H1 (cell line): ENCODE measurements around the gene KRTAP10-7. TPM values are rescaled to one million over a fixed set of nuclear protein-coding genes. Genes with fewer than 3 reads are reported as not detected.
"Not testable (repeated sequence)": the region's sequence is repeated elsewhere in the genome, so short reads cannot be mapped to it uniquely, and the experiment has no call there.

Experiments used
- CTCF ChIA-PET: fragments of 300-600 bp; sonication (Branson Sonifier 250); formaldehyde crosslinking; loops from one replicate; lab custom pipeline; 2021; ENCODE audit not compliant: partially characterized antibody; lab: Charles Lee
- POLR2A ChIA-PET: fragments of 300-600 bp; sonication (Branson Sonifier 250); formaldehyde crosslinking; loops from one replicate; lab custom pipeline; 2021; ENCODE audit warnings: inconsistent platforms; ENCODE audit not compliant: partially characterized antibody; lab: Charles Lee
- DNase-seq, 2 experiments: peaks; one replicate each; pipeline versions ENCODE4 v3.0.0 to v3.0.0-alpha.2; 2010 to 2022; ENCODE audit warnings: low spot score in 2 of 2, low read depth in 1 of 2, mixed read lengths in 1 of 2
- FAIRE-seq: peaks from 2 replicates; lab custom pipeline; 2011; peaks lifted over from hg19 to GRCh38; lab: Jason Lieb, UNC
- H2AFZ ChIP-seq: 2 replicates; pipeline ENCODE4 v1.8.1; 2012; ENCODE audit warnings: low read length, inconsistent platforms
- H2AK5ac ChIP-seq: 2 replicates; pipeline ENCODE4 v1.6.1; 2013; ENCODE audit warnings: low read depth, low read length
- H2BK120ac ChIP-seq: replicated peaks from 2 replicates; pipeline ENCODE3; 2013; ENCODE audit warnings: low read depth, low read length, inconsistent platforms
- H2BK12ac ChIP-seq: 2 replicates; pipeline ENCODE4 v1.6.1; 2013; ENCODE audit warnings: low read depth, low read length
- H2BK15ac ChIP-seq: 2 replicates; pipeline ENCODE4 v1.6.1; 2013; ENCODE audit warnings: low read length
- H2BK20ac ChIP-seq: 2 replicates; pipeline ENCODE4 v1.6.1; 2013; ENCODE audit warnings: low read length
- H2BK5ac ChIP-seq: 2 replicates; pipeline ENCODE4 v1.6.1; 2013; ENCODE audit warnings: low read depth, low read length
- H3K14ac ChIP-seq: 2 replicates; pipeline ENCODE4 v1.6.1; 2013; ENCODE audit warnings: inconsistent platforms; ENCODE audit not compliant: insufficient read length
- H3K18ac ChIP-seq: 2 replicates; pipeline ENCODE4 v1.6.1; 2013; ENCODE audit warnings: low read length; ENCODE audit errors: extremely low read depth
- H3K23ac ChIP-seq: 2 replicates; pipeline ENCODE4 v1.6.1; 2013; ENCODE audit warnings: inconsistent platforms; ENCODE audit not compliant: insufficient read length
- H3K23me2 ChIP-seq: 2 replicates; pipeline ENCODE4 v1.6.1; 2013; ENCODE audit warnings: low read depth, low read length
- H3K27ac ChIP-seq: 2 replicates; pipeline ENCODE4 v1.6.1; 2011; ENCODE audit warnings: low read depth, low read length, inconsistent platforms
- H3K27me3 ChIP-seq, 4 experiments: replicated peaks in 1 of 4; 1 replicate in 1 of 4; 2 replicates in 3 of 4; pipeline versions ENCODE4 v1.6.1 to v1.8.1; 2011 to 2013; ENCODE audit warnings: low read length in 3 of 4, mild to moderate bottlenecking in 3 of 4, inconsistent platforms in 2 of 4, mixed read lengths in 2 of 4, moderate library complexity in 1 of 4; ENCODE audit not compliant: control insufficient read depth in 3 of 4, insufficient read depth in 3 of 4; ENCODE audit errors: extremely low read depth in 1 of 4
- H3K36me3 ChIP-seq, 4 experiments: 2 replicates each; pipeline versions ENCODE4 v1.6.1 to v1.8.1; 2011 to 2013; ENCODE audit warnings: mild to moderate bottlenecking in 4 of 4, low read length in 3 of 4, moderate library complexity in 2 of 4, control low read depth in 1 of 4, inconsistent platforms in 1 of 4; ENCODE audit not compliant: insufficient read depth in 4 of 4, control insufficient read depth in 2 of 4
- H3K4ac ChIP-seq: replicated peaks from 2 replicates; pipeline ENCODE3; 2013; ENCODE audit warnings: low read length, low read depth, mixed read lengths, inconsistent platforms; ENCODE audit not compliant: insufficient read length
- H3K4me1 ChIP-seq, 4 experiments: replicated peaks in 1 of 4; 1 replicate in 1 of 4; 2 replicates in 3 of 4; pipeline versions ENCODE4 v1.6.1 to v1.8.1; 2011 to 2013; ENCODE audit warnings: low read length in 3 of 4, inconsistent platforms in 2 of 4, mixed read lengths in 1 of 4; ENCODE audit not compliant: insufficient read depth in 4 of 4, control insufficient read depth in 3 of 4
- H3K4me2 ChIP-seq, 2 experiments: 2 replicates each; pipeline versions ENCODE4 v1.6.1 to v1.8.1; 2011 to 2013; ENCODE audit warnings: low read depth in 2 of 2, low read length in 2 of 2, control low read depth in 1 of 2, inconsistent platforms in 1 of 2, mild to moderate bottlenecking in 1 of 2; ENCODE audit not compliant: insufficient read depth in 1 of 2
- H3K4me3 ChIP-seq, 4 experiments: fragments of 200-600, 300-600 bp in 1 of 4; sonication (generic), shearing (Covaris generic), sonication (Bioruptor Twin) in 1 of 4; 2 replicates each; pipeline versions ENCODE4 v1.5.1 to v1.8.1; 2011 to 2016; ENCODE audit warnings: low read length in 4 of 4, low read depth in 3 of 4, control low read depth in 2 of 4, inconsistent platforms in 2 of 4, mild to moderate bottlenecking in 2 of 4, mixed read lengths in 1 of 4, moderate library complexity in 1 of 4; ENCODE audit not compliant: insufficient read depth in 2 of 4; ENCODE audit errors: extremely low read depth in 1 of 4
- H3K56ac ChIP-seq: replicated peaks from 2 replicates; pipeline ENCODE3; 2013; ENCODE audit warnings: low read depth, mild to moderate bottlenecking, mixed read lengths, low read length, inconsistent platforms; ENCODE audit not compliant: insufficient read length
- H3K79me1 ChIP-seq: 2 replicates; pipeline ENCODE4 v1.6.1; 2013; ENCODE audit warnings: low read depth, low read length, control low read depth
- H3K79me2 ChIP-seq, 2 experiments: 2 replicates each; pipeline versions ENCODE4 v1.6.1 to v1.8.1; 2012 to 2013; ENCODE audit warnings: low read length in 2 of 2, mild to moderate bottlenecking in 2 of 2, inconsistent platforms in 1 of 2; ENCODE audit not compliant: insufficient read depth in 2 of 2, control insufficient read depth in 1 of 2
- H3K9ac ChIP-seq, 4 experiments: replicated peaks in 1 of 4; 1 replicate in 1 of 4; 2 replicates in 3 of 4; pipeline versions ENCODE4 v1.6.1 to v1.8.1; 2011 to 2013; ENCODE audit warnings: low read depth in 3 of 4, low read length in 3 of 4, control low read depth in 2 of 4, mild to moderate bottlenecking in 2 of 4, moderate library complexity in 2 of 4, inconsistent platforms in 1 of 4; ENCODE audit errors: extremely low read depth in 1 of 4
- H3K9me3 ChIP-seq, 2 experiments: 2 replicates each; pipeline versions ENCODE4 v1.6.1 to v1.8.1; 2012 to 2013; ENCODE audit warnings: mild to moderate bottlenecking in 2 of 2, moderate library complexity in 2 of 2, control low read depth in 1 of 2, inconsistent platforms in 1 of 2, low read depth in 1 of 2, low read length in 1 of 2, mixed read lengths in 1 of 2; ENCODE audit not compliant: insufficient read depth in 2 of 2
- H4K20me1 ChIP-seq, 2 experiments: replicated peaks in 1 of 2; 2 replicates each; pipeline versions ENCODE3 to v1.8.1; 2011 to 2013; ENCODE audit warnings: inconsistent platforms in 2 of 2, low read length in 2 of 2, mild to moderate bottlenecking in 1 of 2; ENCODE audit not compliant: insufficient read depth in 2 of 2, control insufficient read depth in 1 of 2
- H4K5ac ChIP-seq: 2 replicates; pipeline ENCODE4 v1.6.1; 2013; ENCODE audit warnings: low read length, low read depth, mixed read lengths, inconsistent platforms; ENCODE audit not compliant: insufficient read length
- H4K8ac ChIP-seq: 2 replicates; pipeline ENCODE4 v1.8.0; 2013; ENCODE audit warnings: mild to moderate bottlenecking, moderate library complexity, low read length, inconsistent platforms; ENCODE audit not compliant: insufficient read depth; ENCODE audit errors: extremely low read depth
- H4K91ac ChIP-seq: replicated peaks from 2 replicates; pipeline ENCODE3; 2013; ENCODE audit warnings: low read length, mixed read lengths, inconsistent platforms; ENCODE audit not compliant: insufficient read length
- WGBS, 2 experiments: shearing (Covaris generic) in 1 of 2; methylation state at CpG; one replicate each; pipeline versions ENCODE4 v1.1.6 to v1.1.7; 2013 to 2015; ENCODE audit warnings: low lambda C conversion rate in 2 of 2, mixed read lengths in 2 of 2, inconsistent platforms in 1 of 2, low coverage in 1 of 2, missing lambda C conversion rate in 1 of 2; ENCODE audit not compliant: insufficient replicate concordance in 2 of 2, insufficient coverage in 1 of 2, insufficient read length in 1 of 2; ENCODE audit errors: extremely low coverage in 1 of 2, missing lambda C conversion rate in 1 of 2; 5-methylcytosine and 5-hydroxymethylcytosine counted together
- polyA plus RNA-seq, 7 experiments: library from polyadenylated mRNA; depleted of rRNA in 3 of 7; stranded (reverse) in 5 of 7; unstranded in 2 of 7; fragments of >200 nt in 5 of 7; fragments of 200-250 nt in 2 of 7; gene quantifications; 1 replicate in 5 of 7; 2 replicates in 1 of 7; 4 replicates in 1 of 7; pipeline versions ENCODE4 v1.2.1 to v1.2.3, GENCODE V29; 2011 to 2013; ENCODE audit warnings: missing spikeins in 2 of 7, mixed read lengths in 2 of 7
- total RNA-seq: library from RNA; stranded (reverse); fragmentation: NEBNext Ultra II Directional; extraction: Animal tissue kit (Norgen Biotek cat#: 25700); gene quantifications from 2 replicates; pipeline ENCODE4 v1.2.1, GENCODE V29; 2021

Gene KRTAP10-7
- total and polyA plus RNA-seq, 2 of the 8 experiments (the other 6 are each of a cell fraction or from before 2014, with no cell fraction given), result not detected

DNA sequence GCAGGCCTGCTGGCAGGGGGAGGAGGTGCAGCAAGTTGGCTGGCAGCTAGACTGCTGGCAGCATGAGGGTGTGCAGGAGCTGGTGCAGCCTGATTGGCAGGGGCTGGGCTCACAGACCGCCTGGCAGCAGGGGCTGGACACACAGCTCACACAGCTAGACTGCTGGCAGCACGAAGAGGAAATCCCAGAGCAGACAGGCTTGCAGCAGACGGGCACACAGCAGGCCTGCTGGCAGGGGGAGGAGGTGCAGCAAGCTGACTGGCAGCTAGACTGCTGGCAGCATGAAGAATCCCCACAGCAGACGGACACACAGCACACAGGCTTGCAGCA, 8.6 kb upstream of the KRTAP10-7 start:
- H4K20me1 ChIP-seq, H3K79me1 ChIP-seq, H3K23me2 ChIP-seq, H3K23ac ChIP-seq, H2BK20ac ChIP-seq, H3K4me3 ChIP-seq, H2BK120ac ChIP-seq, H2AK5ac ChIP-seq, H3K27me3 ChIP-seq, H4K5ac ChIP-seq, H3K18ac ChIP-seq, H3K36me3 ChIP-seq, H3K4me2 ChIP-seq, H3K56ac ChIP-seq, H4K8ac ChIP-seq, H3K14ac ChIP-seq, H3K9ac ChIP-seq, H4K91ac ChIP-seq, H3K79me2 ChIP-seq, H2AFZ ChIP-seq, FAIRE-seq, POLR2A ChIA-PET, H3K4ac ChIP-seq, H3K27ac ChIP-seq, H2BK15ac ChIP-seq, H3K9me3 ChIP-seq, H2BK5ac ChIP-seq: not testable (repeated sequence)
- WGBS, 2 experiments, result 100% methylated on average over 2 of the region's 4 CpGs; no CpG with 5 or more reads in 1 of the 2 experiments
- DNase-seq, result peak in 1 of 2 experiments; percentile 34
- CTCF ChIA-PET, result interaction anchor here (0.6 to 1.6 kb wide), 5 partner anchors 8 to 202 kb away, joined by 3 to 6 read pairs (median 3); no protein-coding TSS in a partner anchor
- H3K4me1 ChIP-seq, result peaks cover 2 to 17% (median 6%) of the 10 kb centered on the region in 4 experiments
- H2BK12ac ChIP-seq, result peak overlapping the region; percentile 27; the same call in 1 of the 2 replicates
